ENCODE measurements around the gene UBR3.
A peak's percentile ranks its signal among the peaks of the same experiment; 100 is the strongest.
"Not testable (repeated sequence)": the region's sequence is repeated elsewhere in the genome, so short reads cannot be mapped to it uniquely, and the experiment has no call there.

UBR3 gene

DNA sequence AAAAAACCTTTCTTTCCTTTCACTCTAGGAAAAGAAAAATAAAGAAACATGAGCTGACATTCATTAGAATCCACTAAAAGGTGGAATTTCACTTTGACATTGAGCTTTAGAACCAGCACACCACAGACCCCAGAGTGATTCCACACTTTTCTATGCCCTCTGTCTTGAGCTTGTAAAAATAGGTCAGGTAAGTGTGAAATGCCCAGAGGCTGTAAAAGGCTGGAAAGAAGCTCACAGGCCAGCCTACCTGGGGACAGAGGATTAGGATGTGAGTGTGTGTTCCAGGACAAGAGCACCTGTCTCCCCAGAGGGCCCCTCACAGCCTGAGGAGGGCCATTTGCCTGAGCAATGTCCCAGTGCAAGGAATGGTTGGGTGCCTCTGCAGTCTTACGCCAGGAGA, 294.4 kb downstream of the UBR3 start:
- DNase-seq: no peak

DNA sequence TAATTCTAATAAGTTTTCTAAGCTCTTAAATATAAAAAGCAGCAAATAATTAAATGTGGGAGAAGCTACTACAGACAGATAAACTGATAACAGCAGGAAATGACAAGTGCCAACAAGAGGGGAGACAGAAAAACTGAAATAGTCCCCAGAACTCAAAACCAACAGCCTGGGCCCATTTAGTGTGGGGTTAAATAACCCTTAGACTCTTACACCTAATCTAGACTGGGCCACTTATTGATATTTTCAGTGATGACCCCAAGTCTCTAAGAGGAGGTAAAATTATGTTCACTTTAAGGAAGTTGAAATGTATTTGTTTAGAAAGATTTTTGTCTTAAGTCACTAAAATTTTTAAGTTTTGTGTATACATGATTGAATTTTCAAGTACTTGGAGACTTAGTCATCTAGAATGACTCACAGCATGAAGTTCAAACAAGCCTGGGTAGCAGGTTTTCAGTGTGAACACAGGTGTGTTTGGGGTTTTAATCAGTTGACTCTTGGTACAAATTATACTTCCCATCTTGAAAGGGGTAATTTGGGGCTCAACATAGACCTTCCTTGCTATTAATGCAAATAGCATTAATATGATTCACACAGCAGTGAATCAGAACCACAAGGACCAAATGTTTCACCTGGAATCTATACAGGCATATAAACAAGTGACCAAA, 295.8 kb downstream of the UBR3 start:
- DNase-seq: peak; percentile 21

DNA sequence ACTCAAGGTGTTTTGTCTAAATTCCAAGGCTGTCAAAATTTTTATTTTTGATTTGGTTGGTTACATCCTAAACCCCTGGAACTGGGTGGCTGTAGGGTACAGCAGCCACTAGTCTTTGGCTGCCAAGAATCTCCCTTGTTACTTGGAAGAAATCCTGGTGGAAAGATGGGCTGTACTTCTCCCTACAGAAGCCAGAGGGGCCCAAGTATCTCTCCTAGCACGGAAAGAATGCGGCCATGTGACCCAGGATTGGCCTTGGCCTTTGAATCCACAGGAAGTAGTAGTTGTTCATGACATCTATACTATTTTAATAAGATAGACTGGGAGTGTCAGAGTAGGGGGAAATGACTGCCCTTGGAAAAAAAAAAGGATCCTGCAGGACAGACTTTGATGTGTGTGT, 296.3 kb downstream of the UBR3 start:
- DNase-seq: no peak

DNA sequence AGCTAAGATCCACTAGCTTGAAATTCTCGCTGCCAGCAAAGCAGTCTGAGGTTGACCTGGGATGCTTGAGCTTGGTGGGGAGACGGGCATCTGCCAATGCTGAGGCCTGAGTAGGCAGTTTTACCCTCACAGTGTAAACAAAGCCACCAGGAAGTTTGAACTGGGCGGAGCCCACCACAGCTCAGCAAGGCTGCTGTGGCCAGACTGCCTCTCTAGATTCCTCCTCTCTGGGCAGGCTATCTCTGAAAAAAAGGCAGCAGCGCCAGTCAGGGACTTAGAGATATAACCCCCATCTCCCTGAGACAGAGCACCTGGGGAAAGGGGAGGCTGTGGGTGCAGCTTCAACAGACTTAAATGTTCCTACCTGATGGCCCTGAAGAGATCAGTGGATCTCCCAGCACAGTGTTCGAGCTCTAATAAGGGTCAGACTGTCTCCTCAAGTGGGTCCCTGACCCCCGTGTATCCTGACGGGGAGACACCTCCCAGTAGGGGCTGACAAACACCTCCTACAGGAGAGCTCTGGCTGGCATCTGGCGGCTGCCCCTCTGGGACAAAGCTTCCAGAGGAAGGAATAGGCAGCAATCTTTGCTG, 299.0 kb downstream of the UBR3 start:
- not testable (repeated sequence) for DNase-seq

Data from NCI-H345 (cell line).